SJCRH30 (cell line): ENCODE data around the gene HRH4. TPM values are rescaled to one million over a fixed set of nuclear protein-coding genes. Genes with fewer than 3 reads are reported as not detected.
A peak's percentile ranks its signal among the peaks of the same experiment; 100 is the strongest.

ENCODE experiments used
- DNase-seq, 2 experiments: peaks; one replicate each; pipeline ENCODE4 v3.0.0-alpha.2; 2015 to 2020
- H3K27ac ChIP-seq: fragments of 250-450 bp; sonication (Bioruptor Pico); 2 replicates; pipeline ENCODE4 v1.5.1; 2020; ENCODE audit warnings: mild to moderate bottlenecking, moderate library complexity
- H3K27me3 ChIP-seq: fragments of 250-450 bp; sonication (Bioruptor Pico); 2 replicates; pipeline ENCODE4 v1.5.1; 2020; ENCODE audit warnings: mild to moderate bottlenecking, moderate library complexity
- H3K36me3 ChIP-seq: fragments of 250-450 bp; sonication (Bioruptor Pico); 2 replicates; pipeline ENCODE4 v1.5.1; 2020; ENCODE audit warnings: mild to moderate bottlenecking, moderate library complexity
- H3K4me1 ChIP-seq: fragments of 250-450 bp; sonication (Bioruptor Pico); 2 replicates; pipeline ENCODE4 v1.5.1; 2020; ENCODE audit warnings: mild to moderate bottlenecking, moderate library complexity
- H3K4me3 ChIP-seq: fragments of 250-450 bp; sonication (Bioruptor Pico); 2 replicates; pipeline ENCODE4 v1.5.1; 2020; ENCODE audit warnings: mild to moderate bottlenecking, moderate library complexity
- H3K9me3 ChIP-seq: fragments of 250-450 bp; sonication (Bioruptor Pico); replicated peaks from 2 replicates; pipeline ENCODE4 v1.5.1; 2020; ENCODE audit warnings: mild to moderate bottlenecking, moderate library complexity
- total RNA-seq: library from RNA; depleted of rRNA; stranded (reverse); fragments of >200 nt; shearing (Covaris generic); gene quantifications from 2 replicates; pipeline ENCODE4 v1.2.3, GENCODE V29; 2014

HRH4 gene
- total RNA-seq, 1 experiment from 2014 or later = not detected

DNA sequence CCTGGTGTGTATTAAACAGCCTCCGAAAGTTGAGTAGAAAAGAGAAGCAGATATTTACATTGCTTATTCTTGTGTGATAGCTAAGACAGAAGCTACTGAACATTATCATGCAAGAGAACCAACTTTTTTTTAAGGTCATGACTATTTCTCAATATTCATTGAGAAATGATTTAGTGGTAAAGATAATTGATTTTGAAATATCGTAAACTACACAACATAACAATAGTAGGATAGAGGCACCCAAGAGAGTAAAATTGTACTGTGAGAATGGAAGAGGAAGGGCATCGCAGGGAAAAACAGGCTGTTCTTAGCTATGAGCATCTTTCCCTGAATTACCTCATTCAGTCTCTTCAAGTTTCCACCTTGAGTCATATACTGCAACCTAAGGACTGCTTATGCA is 25.2 kb downstream of the HRH4 start:
- no peak for DNase-seq
- Histone ChIP-seq H3K36me3 (no peaks in the 10 kb centered on the region), H3K27me3 (no peaks in the 10 kb centered on the region), H3K4me1 (peaks cover 3% of the 10 kb centered on the region; the same call in 1 of the 2 replicates), H3K4me3 (no peak overlapping the region), H3K9me3 (no peaks in the 10 kb centered on the region), H3K27ac (no peak overlapping the region)

DNA sequence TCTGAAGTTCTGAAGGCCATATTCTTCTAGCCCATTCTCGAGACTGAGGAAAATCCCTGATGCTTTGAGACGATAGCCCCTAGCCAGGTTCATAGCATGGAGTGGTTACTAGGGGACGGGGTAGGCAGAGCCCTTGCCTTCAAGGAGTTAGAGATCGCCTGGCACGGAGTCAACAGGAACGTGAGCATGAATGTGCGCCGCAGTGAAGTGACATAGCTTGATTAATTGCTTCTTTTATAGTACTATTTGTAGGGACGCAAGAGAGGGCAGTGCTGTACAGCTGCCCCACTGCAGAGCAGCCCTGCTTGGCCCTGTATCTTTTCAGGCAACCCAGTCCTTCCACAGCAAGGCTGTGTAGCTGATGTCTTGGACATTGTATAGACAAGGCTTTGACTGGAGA is 26.2 kb downstream of the HRH4 start:
- Histone ChIP-seq H3K36me3 (no peaks in the 10 kb centered on the region), H3K27ac (no peak overlapping the region), H3K27me3 (no peaks in the 10 kb centered on the region), H3K4me1 (peaks cover 3% of the 10 kb centered on the region; the same call in 1 of the 2 replicates), H3K9me3 (no peaks in the 10 kb centered on the region), H3K4me3 (no peak overlapping the region)
- DNase-seq = no peak

DNA sequence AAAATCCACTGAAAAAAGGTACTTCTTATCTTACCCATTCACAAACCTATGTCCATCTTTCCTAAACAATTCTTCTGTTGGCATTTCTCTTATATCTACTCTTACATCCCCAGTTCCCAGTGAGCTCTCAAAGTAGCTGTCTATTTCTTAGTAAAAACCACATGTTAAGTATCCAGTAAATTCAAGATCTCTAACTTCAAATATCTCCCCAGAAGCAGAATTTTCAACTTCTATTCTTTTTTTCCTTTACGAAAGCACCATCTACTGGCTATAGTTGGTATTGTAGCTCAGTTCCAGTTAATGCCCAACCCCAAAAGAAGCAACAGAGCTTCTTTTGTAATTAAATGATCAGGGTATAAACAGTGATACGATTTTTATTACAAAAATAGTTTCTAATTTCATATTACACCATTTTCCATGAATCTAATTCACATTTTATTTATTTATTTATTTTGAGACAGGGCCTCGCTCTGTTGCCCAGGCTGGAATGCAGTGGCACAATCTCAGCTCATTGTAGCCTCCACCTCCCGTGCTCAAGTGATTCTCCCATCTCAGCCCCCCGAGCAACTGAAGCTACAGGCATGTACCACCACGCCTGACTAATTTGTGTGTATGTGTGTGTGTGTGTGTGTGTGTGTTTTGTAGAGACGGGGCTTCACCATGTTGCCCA is 28.5 kb downstream of the HRH4 start:
- no peak overlapping the region for H3K27ac ChIP-seq
- no peak overlapping the region for H3K4me3 ChIP-seq
- DNase-seq = peak in 1 of 2 experiments; percentile 60

DNA sequence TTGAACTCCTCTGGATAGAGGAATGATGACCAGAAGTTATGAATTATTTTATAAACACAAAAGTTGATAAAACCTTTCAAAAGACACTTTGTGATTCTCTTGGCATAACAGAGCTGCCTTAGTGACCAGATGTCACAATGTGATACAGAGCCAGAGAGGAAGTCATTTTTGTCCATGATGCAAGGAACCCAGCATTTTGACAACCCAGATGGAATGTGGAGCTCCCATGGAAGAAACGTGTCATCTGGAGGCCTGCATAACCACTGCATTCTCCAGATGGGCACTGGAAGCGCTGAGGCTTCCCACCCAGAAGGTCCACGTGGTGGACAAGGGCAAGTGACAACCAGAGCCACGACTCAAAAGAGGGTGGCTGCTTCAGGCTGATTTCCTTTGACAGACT is 30.1 kb downstream of the HRH4 start:
- no peak overlapping the region for H3K27ac ChIP-seq
- H3K36me3 ChIP-seq = no peaks in the 10 kb centered on the region
- H3K4me1 ChIP-seq = no peaks in the 10 kb centered on the region
- H3K9me3 ChIP-seq = no peaks in the 10 kb centered on the region
- H3K4me3 ChIP-seq = no peak overlapping the region
- DNase-seq = peak in 1 of 2 experiments; percentile 5
- no peaks in the 10 kb centered on the region for H3K27me3 ChIP-seq

More for the DNA sequence above, 28.5 kb downstream of the HRH4 start:
- H3K27me3 ChIP-seq = no peaks in the 10 kb centered on the region
- H3K36me3 ChIP-seq = no peaks in the 10 kb centered on the region
- H3K4me1 ChIP-seq = no peaks in the 10 kb centered on the region
- no peaks in the 10 kb centered on the region for H3K9me3 ChIP-seq

DNA sequence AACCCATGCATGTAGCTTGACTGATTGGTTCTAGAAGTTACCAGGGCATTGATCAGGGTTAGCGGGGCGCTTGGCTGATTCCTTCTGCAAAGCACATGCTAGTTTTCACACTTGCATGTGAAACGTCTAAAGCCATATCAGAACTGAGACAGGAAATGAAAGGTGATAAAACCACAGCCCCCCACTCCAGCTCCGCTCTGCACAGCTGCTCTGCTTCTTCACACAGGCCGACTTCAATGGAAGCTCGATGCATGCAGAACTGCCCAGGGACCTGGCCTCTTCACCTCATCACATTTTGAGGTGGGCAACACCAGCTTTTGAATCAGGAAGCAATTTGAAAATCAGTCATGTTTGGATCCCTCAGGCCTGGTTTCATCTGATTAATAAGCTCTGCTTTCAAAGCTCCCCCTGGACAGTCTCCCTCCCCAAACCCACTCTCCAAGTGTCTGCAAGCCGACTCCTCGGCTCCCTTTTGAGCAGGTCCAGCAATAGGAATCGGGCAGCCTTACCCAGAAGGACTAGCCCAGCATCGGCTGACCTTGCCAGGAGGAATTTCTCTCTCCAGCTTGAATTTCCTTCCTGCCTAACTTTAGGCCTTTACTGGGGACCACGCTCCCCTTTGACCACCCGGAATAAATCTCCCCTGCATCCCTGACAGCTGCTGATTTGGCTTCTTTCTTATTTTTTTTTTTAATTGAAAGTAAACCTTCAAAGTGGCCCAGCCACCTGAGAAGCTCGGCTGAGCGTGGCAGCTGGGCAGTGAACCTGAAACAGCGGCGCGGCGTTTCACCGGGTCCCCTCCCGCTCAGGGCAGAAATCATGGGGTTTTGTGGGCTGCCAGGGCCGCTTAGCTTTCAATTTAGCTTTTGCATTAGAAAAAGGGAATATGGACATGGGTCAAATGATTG is 31.7 kb downstream of the HRH4 start:
- no peaks in the 10 kb centered on the region for H3K36me3 ChIP-seq
- DNase-seq = peak; percentile 17 to 51
- no peaks in the 10 kb centered on the region for H3K9me3 ChIP-seq
- H3K27ac ChIP-seq = peak overlapping the region; percentile 1; the same call in 1 of the 2 replicates
- H3K4me3 ChIP-seq = peak overlapping the region; percentile 42
- no peaks in the 10 kb centered on the region for H3K4me1 ChIP-seq
- no peaks in the 10 kb centered on the region for H3K27me3 ChIP-seq

DNA sequence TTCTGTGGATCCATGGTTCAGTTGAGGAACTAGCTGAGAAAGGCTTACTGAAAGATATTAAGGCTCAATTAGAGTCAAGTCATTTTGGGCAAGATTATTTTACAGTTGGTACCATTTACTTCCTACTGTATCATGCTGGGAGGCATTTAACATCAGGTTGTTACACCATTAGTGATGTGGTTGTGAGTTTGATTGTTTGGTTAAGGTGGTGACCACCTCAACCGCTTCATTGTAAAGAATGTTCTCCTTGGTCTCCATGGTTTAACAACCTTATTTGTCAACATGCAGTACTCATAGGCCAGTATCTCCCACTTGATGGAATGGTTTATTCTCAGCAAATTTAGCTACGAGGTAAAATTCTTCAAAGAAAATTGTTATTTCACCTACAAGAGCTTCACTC is 34.1 kb downstream of the HRH4 start:
- no peaks in the 10 kb centered on the region for H3K27me3 ChIP-seq
- no peak overlapping the region for H3K4me3 ChIP-seq
- DNase-seq = no peak
- H3K27ac ChIP-seq = no peak overlapping the region
- H3K36me3 ChIP-seq = no peaks in the 10 kb centered on the region
- no peaks in the 10 kb centered on the region for H3K9me3 ChIP-seq
- H3K4me1 ChIP-seq = no peaks in the 10 kb centered on the region

DNA sequence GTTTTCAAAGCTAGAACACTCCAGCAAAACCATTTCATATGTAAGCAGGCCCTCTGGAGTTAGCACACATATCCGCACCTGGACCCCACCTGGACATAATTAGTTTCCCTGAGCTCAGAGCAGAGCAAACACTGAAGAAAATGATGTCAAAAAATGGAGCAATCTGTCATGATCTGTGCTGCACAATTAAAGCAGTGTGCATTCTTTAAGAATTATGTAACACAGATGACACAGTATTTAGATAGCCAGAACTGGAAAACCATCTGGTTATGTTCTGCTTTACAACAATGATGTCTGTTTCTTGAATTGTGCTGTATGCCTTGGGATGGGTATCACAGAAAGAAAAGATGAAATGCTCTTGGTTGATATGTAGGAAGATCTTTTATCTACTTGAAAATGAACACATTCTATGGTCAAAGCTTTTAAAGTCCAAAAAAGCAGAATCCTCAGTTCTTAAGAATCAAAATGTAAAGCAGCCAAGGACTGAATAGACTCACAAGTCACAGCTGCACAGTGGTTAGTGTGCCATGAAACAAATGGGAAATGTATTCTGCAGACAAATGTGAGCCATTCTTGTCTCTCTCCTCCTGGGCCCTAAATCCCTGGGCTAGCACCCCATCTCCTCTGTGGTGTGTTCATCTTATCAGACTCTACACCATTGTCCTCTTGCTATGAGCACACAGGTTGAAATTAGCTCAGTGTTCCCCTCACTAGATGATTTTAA is 36.8 kb downstream of the HRH4 start:
- no peak for DNase-seq
- no peaks in the 10 kb centered on the region for H3K36me3 ChIP-seq
- H3K9me3 ChIP-seq = no peaks in the 10 kb centered on the region
- no peak overlapping the region for H3K27ac ChIP-seq
- H3K4me1 ChIP-seq = no peaks in the 10 kb centered on the region
- no peaks in the 10 kb centered on the region for H3K27me3 ChIP-seq
- no peak overlapping the region for H3K4me3 ChIP-seq

DNA sequence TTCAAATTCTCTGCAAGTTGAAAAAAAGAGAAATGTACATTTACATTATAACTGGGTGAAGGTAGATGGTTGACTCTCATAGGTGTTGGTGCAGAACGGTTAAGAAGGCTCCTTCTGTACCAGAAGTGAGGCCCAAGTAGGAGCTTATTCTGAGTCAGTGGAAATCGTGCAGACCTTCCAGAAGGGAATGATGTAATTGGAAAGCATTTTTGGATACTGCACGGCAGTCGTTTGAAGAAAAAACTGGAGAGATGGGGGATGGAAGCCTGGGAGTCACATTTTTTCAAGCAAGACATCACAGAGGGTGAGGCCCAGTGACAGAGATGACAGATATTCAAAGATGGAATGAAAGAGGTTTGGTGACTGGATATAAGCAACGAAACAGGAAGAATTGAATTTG is 39.4 kb downstream of the HRH4 start:
- H3K27ac ChIP-seq = no peak overlapping the region
- no peak overlapping the region for H3K4me3 ChIP-seq
- H3K9me3 ChIP-seq = no peaks in the 10 kb centered on the region
- H3K27me3 ChIP-seq = no peaks in the 10 kb centered on the region
- DNase-seq = no peak
- H3K36me3 ChIP-seq = no peaks in the 10 kb centered on the region
- no peaks in the 10 kb centered on the region for H3K4me1 ChIP-seq

DNA sequence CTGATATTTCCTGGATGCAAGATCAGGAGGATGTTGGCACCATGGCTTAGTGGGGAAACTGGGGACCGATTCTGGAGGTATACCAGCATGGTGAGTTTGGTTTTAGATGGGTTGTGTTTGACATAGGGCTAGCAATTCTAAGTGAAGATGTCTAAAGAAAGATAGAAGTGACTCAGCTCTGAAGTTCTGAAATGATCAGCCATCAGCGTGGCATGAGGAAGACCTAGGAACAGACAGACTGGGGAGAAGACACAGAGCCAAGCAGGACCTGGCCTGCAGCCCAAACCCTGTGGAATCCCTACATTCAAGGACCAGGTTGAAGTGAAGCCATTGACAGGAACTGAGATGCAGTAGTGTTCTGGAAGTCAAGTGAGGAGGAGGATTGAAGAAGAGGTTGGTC is 39.8 kb downstream of the HRH4 start:
- no peaks in the 10 kb centered on the region for H3K36me3 ChIP-seq
- H3K9me3 ChIP-seq = no peaks in the 10 kb centered on the region
- H3K4me1 ChIP-seq = no peaks in the 10 kb centered on the region
- no peak overlapping the region for H3K4me3 ChIP-seq
- no peaks in the 10 kb centered on the region for H3K27me3 ChIP-seq
- no peak for DNase-seq
- H3K27ac ChIP-seq = no peak overlapping the region

DNA sequence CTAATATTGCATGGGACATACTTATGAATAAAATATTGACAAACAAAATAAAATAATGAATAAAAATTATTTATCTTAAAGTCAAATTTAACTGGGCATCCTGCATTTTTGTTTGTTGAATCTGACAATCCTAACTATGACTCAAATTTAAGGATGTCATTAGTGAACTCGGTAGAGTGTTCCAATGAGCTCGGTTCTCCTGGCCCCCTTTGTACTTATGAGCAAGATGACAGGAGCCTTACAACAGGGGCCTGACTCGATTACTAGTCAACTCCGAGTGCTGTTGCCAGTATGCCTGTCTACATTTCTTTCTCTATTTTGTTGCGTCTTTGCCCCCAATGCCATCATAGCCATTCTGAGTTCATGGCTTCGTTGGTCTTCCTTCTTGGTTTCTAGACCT is 40.3 kb downstream of the HRH4 start:
- Histone ChIP-seq H3K36me3 (no peaks in the 10 kb centered on the region), H3K4me1 (no peaks in the 10 kb centered on the region), H3K4me3 (no peak overlapping the region), H3K27me3 (no peaks in the 10 kb centered on the region), H3K9me3 (no peaks in the 10 kb centered on the region), H3K27ac (no peak overlapping the region)
- DNase-seq = no peak

DNA sequence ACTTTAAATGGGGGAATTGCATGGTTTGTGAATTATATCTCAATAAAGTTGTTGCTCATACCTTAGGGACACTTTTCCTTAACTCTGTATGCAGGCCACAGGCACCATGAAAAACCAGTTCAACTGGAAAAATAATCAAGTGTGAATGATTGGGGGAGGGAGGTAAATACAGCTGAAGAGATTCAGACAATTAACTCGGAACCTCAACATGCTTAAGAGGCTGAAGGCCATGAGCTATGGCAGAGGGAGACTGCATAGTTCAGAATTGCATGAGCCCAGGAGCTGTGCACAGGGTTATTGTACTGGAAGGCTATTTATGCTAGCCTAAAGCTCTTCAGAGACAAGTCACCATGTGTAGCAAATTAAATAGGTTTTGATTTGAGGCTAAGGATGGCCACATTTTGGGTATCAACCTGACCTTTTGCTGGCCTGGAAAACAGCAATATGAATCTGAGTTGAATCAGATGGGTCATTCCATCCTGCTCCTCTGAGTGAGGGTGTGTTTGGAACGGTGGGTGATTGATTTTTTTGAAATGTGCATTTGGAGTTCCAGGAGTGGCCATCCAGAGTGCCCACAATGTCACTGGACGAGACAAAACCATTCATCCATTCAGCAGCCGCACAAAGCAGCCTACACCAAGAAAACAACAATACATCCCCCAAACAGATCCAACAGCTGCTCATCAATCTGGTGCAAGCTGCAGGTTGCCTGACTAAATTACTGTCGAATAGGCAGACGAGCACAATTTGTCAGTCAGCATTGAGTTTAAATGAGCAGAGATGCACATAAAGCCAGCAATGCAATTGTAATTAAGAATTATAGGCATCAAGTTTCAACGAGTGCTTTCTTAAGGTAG is 42.5 kb downstream of the HRH4 start:
- H3K9me3 ChIP-seq = no peaks in the 10 kb centered on the region
- no peak for DNase-seq
- no peak overlapping the region for H3K27ac ChIP-seq
- no peaks in the 10 kb centered on the region for H3K36me3 ChIP-seq
- no peak overlapping the region for H3K4me3 ChIP-seq
- H3K4me1 ChIP-seq = no peaks in the 10 kb centered on the region
- no peaks in the 10 kb centered on the region for H3K27me3 ChIP-seq

DNA sequence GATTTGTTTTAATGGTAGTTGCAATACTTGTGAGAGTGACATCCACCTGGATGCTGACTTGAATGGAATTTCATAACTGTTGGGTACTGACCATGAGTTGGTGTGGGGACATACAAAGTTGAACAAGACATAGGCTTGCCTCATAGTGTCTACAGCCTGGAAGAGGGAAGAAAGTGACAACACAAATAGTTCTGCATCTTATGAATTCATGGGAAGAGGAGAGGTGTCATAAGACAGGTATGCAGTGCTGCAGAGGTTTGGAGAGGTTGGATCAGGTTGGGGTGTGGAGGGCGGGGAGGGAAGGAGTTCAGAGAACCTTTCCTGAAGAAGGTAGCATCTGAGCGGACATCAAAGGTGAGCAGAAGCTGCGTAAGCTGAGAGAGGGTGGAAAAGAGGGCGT is 44.0 kb downstream of the HRH4 start:
- Histone ChIP-seq H3K27me3 (no peaks in the 10 kb centered on the region), H3K4me3 (no peak overlapping the region), H3K4me1 (no peaks in the 10 kb centered on the region), H3K36me3 (no peaks in the 10 kb centered on the region), H3K9me3 (no peaks in the 10 kb centered on the region), H3K27ac (no peak overlapping the region)
- DNase-seq = no peak

DNA sequence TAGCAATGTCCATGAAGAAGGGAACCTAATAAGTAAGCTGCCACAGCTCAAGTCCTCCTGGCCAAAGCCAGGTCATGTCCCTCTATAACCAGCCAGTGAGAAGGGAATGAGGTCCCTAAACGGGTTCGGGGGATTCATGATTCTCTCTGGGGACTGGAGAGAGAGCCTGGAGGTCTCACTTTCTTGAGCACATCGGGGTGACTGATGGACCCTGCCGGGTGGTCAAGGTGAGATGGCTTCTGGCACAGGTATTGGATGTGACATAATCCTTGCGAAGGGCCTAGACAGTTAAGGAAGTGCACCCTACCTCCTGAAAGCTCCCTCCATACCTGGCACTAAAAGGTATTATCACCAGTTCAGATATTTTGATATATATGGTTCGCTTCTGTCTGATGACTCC is 45.7 kb downstream of the HRH4 start:
- Histone ChIP-seq H3K4me3 (no peak overlapping the region), H3K27ac (no peak overlapping the region)
- DNase-seq = no peak

DNA sequence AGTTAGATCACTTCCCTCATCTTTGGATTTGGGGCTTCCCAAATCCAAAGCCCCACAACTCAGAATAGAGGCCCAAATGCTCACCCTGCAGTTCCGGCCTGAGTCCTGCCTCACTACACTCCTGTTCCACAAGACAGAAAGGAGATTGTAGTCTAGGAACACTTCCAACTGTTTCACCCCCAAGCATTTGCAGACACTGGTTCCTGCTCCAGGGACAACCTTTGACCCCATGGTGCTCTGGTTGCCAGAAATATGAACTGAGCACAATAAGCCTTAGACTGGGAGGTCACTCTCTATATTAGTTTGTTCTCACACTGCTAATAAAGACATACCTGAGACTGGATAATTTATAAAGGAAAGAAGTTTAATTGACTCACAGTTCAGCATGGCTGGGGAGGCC is 49.0 kb downstream of the HRH4 start:
- H3K4me1 ChIP-seq = no peaks in the 10 kb centered on the region
- no peak overlapping the region for H3K4me3 ChIP-seq
- H3K27me3 ChIP-seq = no peaks in the 10 kb centered on the region
- no peak overlapping the region for H3K27ac ChIP-seq
- no peaks in the 10 kb centered on the region for H3K9me3 ChIP-seq
- no peaks in the 10 kb centered on the region for H3K36me3 ChIP-seq
- DNase-seq = no peak

More for the DNA sequence above, 45.7 kb downstream of the HRH4 start:
- no peaks in the 10 kb centered on the region for H3K27me3 ChIP-seq
- no peaks in the 10 kb centered on the region for H3K36me3 ChIP-seq
- H3K9me3 ChIP-seq = no peaks in the 10 kb centered on the region
- H3K4me1 ChIP-seq = no peaks in the 10 kb centered on the region
